ENCODE data around the gene SARDH.

The SARDH gene

DNA sequence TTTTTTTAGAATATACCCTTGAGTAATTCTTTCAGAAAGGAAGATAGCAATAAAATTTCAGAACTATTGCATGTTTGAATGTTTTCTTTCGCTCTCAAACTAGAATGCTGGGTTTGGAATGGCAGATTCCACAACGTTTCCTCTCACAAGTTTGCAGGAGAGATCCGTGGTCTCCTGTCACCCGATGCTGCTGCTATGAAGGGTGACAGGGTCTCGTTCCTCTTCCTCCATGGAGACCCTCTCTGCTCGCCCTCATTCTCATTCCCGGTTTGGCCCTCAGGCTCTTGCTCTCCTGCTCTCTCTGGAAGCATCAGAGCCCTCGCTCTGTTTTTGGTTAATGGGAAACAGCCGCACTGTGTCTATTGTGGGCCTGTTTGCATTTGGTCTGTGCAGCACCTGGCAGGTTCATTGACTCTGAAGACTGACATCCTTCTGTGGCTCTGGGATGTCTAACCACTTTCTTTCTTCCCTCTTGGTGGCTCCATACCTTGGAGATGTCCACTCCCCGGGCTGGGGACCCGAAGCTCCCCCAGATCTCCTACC is 116.4 kb downstream of the SARDH start:
- no peak for DNase-seq

GRCh38 chr9:133619791-133620190 is 118.4 kb downstream of the SARDH start:
- no peak for DNase-seq

DNA sequence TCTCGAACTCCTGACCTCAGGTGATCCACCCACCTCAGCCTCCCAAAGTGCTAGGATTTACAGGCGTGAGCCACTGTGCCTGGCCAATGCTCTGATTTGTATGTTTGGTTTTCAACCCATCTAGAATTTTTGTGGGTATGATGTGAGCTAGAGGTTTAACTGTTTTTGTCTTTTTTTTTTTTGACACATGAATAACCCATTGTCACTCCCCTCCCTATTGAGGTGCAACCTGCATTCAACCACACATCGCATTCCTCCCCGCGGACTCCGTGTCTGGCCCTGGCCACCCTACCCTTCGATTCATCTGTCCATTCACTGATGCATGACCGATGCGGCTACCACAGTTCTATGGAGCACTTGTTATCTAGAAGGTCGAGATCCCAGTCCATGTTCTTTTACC is 119.4 kb downstream of the SARDH start:
- DNase-seq, result no peak

DNA sequence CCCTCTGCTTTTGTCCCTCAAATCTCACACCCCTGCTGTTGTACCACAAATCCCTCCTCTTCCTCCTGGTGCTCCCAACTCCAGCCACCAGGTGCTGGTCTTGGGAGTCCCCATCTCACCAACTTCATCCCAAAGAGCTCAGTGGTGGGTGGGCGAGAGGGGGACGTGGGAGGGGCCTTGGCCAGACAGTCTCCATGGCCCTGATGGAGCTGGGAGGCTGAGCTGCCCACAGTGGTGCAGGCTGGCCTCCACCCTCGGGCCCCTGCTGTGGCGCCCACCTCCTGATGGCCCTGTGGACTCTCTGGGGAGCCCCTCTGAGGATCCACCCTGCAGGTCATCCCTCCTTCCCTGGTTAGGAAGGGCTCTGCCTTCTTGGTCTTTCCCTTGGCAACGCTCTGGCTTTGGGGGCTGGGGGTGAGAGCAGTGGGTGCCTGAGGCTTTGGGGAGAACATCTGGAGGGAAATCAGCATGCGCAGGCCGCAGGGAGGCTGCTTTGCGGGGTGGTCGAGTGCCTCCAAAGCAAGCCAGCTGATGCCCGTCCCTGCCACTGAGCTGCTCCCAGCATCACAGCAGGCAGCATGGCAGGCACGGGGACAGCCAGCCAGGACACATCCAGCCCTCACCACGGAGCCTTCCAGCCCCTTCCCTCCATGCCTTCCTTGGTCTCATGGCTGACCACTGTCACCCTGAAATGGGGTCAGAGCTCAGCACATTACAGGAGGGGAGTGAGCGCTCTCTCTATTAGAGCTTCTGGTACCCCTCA is 121.3 kb downstream of the SARDH start:
- no peak for DNase-seq

GRCh38 chr9:133615606-133616188 is 122.5 kb downstream of the SARDH start:
- DNase-seq, result no peak

- no peak for DNase-seq
Observed at GRCh38 chr9:133615186-133615585, 123.0 kb downstream of the SARDH start.

DNA sequence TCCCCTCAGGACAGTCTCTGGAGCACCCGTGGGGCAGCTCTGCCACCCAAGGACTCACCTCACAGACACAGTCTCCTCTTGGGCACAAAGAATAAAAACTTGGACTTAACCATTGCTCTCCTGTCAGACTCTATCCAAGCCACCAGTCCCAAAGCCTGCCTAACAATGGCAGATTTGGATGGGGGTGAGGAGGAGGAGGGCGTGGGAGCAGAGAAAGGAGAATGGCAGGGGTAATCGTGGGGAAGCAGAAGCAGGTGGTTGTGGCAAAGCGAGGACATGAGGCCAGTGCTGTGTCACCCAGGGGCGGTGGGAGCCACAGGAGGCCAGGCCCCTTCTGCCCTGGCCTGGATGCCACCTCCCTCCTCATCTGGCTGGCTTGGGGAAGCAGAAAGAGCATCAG is 123.5 kb downstream of the SARDH start:
- DNase-seq, result no peak

DNA sequence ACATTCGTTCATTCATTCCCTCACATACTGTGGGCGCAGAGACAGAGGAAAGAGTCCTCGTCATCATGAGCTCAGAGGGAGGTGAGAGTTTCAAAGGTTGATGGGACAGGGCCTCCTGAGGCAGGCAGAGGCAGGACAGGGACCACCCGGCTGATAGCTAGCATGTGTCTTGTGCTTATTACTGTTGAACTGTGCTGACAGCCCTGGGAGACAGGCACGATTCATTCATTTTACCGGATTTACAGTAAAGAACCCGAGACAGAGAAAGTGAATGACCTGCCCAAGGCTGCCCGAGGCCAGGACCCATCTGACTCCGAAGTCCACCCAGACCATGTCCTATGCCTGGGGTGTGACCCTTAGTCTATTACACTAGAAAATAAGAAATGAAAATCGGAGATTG is 124.1 kb downstream of the SARDH start:
- DNase-seq, result no peak

All from NCI-H187 (cell line).